Measurements from ENCODE around the gene NHEJ1.

The NHEJ1 gene

DNA sequence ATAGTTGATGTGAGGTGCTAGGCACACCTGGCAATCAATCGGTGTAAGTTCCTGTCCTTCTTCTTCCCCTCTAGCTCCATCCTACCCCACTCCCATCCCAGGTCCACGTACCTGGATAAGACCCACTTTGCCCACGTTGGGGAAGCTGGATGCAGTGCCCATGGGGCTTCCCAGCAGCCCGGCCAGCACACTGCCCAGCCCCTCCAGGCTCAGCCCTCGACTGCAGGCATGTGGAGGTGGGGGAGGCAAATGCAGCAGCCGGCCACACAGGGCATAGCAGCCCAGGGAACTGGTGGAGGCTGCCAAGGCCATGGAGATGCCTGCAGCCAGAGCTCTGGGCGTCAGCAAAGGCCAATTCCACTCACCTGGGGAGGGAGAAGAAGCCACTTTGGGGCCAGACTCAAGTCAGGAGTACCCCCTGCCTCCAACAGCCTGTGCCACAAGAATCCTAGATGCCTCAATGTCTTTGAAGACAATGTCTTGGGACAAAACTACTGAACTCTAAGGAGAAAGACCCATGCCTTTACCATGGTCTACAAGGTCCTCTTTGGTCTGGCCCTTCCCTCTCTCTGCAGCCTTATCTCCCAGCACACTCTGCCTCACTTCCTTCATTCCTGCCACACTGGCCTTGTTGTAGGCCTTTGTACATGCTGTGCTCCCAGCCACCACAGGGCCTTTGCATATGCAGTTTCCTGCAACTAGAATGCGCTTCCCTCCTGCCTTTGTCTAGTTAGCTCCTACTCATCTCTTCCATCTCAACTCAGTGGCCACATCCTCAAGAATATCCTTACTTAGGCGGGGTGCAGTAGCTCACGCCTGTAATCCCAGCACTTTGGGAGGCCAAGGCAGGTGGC lies 4.7 kb upstream of the NHEJ1 start:
- DNase-seq: no peak

DNA sequence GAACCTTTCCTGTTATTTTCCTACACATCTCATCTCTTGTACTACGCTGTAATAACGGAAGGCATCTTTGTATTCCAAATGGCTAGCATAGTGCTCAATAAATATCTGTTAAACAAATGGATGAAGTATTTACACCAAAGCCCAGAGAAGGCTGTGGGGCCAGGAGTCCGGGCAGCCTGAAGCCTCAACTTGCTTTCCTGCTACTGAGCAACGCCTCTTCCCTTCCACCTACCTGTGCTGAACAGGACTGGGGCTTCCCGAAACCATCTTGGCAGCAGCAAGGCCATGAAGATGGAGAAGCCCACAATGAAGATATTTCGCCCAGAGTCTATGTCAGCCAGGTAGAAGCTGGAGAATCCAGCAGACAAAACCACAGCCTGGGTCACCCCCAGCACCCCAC lies 2.5 kb upstream of the NHEJ1 start:
- no peak for DNase-seq

DNA sequence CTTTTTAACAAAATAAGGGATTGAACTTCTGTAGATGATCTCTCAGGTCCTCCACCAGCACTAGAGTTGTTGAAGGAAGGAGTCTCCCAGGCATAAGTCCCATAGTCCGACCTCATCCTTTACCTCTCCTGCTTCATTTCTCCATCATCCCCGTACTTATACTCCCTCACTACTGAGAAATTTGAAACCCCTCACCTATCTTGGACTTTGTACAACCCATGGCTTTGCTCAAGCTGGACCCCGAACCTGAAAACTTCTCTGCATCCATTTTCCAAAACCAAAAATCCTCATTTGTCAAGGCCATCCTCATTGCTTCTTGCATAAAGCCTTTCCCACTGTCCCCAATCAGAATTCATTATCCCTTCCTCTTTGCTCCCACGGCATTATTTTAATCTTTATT lies 482 bp upstream of the NHEJ1 start:
- no peak for DNase-seq

DNA sequence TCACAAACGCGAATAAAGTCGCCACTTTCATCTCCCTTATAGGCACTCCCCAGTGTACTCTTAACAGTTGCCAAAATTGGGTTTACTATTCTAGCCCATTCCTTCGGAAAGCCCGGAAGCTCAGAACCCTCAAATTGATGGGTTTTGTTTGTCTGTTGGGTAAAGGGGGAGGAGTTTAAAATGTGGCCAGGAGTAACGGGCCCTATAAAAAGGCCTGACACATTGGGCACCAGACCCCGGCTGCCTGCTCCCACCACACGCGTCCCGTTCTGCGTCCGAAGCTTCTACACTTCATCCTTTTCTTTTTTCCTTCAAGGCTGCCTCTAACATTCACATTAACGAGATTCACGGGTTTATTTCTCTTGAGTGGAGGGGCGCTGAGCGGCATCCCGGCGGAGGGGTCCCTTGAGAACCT lies 837 bp downstream of the NHEJ1 start:
- DNase-seq: no peak

DNA sequence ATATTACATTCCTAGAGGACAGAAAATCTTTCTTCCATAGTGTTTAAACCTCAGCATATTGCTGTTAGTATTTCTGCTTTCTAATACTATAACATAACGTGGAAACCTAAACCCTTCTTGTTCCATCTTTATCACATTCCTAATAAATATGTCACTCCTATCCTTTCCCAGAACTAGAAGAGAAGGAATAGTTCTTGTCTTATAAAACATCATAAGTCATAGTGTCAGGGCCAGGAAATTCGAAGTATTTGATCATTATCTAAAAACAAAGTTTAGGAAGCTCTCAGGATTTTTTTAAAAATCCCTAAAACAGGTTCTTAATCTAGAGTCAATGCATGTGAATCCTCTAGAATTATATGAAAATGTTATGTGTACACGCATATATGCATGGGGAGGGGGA lies 2.0 kb downstream of the NHEJ1 start:
- no peak for DNase-seq

DNA sequence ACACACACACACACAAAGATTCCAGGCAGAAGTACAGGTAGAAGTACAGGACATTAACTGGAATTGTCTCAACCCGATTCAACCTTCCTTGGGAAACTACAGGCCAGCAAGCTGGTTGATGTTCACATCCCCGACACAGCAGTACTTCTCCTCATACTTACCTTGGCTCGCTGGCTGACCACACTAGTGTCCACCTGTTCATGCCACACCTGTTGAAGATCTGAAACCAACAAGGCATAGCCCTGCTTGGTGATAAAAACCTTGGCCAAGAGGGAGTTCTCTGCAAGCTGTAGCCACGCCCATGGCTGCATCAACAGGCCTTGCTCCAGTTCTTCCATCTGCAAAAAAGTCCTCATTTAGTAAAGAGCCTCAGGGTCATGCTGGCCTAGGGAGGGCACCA lies 2.6 kb downstream of the NHEJ1 start:
- no peak for DNase-seq

DNA sequence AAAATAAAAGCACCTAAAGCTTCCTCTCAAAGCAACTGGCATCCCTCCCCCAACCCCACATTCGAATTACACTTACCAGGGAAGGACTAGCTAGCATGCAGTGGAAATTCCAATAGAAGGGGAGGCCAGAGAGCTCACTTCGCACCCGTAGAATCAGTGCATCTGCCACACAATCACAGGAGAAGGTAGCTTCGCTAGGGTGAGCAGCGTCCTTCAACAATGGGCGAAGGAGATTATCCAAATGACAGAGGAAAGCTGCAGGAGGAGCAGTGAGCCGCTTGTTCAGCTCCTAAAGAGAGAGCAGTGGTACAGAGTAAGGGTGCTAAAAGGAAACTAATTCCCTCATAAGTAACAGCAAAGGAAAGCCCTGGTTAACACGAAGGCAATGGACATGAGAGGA lies 3.2 kb downstream of the NHEJ1 start:
- DNase-seq: no peak

DNA sequence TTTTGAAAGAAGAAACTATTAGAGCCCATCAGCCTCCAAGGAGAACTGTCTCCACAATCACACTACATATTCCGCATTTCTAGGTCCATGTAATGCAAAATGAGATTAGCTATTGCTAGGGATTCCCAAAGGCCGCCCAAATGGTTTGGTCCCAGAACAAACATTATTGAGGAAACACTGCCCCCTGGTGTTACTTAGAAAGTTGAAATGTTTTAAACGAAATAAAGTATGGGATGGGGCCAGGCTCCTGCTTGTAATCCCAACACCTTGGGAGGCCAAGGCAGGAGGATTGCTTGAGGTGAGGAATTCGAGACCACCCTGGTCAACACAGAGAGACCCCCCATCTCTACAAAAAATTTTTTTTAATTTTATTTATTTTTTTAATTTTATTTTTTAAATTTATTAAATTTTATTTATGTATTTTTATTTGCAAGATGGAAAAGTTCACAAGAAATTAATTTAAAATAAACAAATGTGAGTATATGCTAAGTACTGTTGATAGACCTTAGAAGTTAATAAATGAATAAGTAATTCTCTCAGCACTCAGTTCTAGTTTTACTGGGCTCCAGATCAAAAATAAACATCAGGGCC lies 5.5 kb downstream of the NHEJ1 start:
- DNase-seq: peak; percentile 11 to 75

DNA sequence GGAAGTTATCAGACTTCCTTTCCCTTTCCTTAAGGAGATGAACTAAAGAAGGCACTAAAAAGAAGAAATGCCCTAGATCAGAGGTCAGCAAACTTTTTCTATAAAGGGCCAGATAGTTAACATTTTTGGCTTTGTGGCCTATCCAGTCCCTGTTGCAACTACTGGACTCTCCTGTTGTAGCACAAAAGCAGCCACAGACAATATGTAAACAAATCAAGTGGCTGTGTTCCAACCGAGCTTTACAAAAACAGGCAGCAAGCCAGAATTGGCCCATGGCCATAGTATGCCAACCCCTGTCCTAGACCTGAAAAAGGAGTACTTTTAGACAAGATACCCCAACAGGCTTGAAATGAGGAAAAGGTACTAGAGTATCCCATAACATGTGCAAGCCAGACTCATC lies 10.9 kb downstream of the NHEJ1 start:
- no peak for DNase-seq

DNA sequence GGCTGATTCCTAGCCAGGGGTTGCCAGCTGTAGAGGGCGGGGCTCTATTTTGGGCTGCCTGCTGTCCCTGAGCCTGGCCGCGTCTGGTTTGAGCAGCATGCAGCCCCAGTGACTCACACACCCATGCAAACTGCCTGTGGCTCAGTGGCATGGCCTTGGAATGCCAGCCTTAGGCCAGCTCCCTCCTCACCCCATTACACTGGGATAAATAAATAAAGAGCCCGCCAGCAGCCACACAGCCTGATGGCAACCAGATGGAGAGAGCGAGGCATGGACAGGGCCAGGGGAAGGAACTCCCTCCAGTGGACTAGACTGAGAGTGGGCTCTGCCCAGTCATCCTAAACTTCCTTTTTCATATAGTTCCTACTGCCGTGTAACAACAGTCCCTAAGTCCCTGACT lies 18.3 kb downstream of the NHEJ1 start:
- DNase-seq: no peak

DNA sequence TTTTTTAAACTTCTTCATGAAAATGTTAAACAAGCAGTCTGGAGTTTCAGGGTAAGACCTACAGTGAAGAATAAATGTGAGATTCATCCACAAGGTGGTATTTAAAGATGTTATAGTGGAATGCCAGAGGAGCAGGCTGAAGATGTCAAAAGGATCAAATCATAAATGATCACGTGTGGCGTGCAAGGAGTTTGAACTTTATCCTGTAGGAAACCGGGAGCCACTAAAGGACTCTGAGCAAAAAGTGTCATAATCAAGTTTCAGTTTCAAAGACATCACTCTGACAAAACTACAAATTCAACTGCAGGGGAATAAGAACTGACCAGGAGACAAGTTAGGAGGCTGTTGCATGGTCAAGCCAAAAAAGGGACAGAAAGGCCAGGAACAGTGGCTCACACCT lies 19.9 kb downstream of the NHEJ1 start:
- DNase-seq: no peak

DNA sequence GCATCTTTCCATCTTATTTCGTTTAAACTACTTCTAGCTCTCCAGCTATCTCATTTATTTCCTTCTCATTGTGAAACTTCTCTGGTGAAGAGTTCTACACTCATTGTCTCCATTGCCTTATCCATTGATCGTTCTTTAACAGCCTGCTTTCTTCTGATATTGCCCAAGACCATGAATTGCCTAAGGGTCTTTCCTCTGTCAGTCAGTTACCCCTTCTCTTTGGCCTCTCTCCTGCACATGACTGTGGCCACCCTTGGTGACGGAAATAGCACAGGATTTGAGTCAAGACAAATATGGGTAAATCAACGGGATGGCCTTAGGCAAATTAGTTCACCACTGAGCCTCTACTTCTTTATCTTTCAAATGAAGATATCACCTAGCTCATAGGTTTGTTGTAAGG lies 26.6 kb downstream of the NHEJ1 start:
- no peak for DNase-seq

DNA sequence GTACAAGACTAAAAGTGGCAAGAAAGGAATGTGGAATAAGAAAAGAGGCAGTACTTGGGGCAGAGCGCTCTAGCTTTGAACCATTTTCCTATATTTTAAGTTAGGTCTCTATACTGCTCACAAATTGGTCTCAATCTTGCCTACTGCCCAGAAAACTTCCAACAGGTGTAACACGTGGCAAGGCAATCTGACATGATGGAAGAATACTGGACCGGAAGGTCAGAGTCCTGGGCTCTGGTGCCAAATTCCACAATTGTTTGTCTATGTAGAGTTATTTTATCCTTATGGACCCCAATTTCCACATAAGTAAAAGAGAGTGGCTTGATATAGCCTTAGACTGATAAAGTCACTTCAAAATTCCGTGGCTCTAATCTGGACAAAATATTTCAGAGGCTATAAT lies 28.9 kb downstream of the NHEJ1 start:
- no peak for DNase-seq

DNA sequence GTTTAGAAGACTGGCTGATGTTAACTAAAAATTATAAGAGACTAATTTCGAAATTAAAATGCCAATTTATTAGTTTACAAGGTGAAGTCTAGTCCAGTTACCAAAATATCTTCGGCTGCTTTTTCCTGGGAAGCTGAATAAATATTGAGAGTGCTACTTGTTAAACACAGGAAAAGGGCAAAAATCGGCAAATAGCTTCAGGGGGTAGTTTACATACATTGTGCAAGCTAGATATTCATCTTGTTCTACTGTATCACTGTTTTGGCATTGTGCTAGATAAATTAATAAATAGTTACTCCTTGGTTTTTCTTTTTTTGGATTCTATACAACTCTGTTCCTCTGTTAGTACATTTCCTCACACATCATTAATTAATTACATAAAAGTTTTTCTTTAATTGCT lies 29.3 kb downstream of the NHEJ1 start:
- no peak for DNase-seq

DNA sequence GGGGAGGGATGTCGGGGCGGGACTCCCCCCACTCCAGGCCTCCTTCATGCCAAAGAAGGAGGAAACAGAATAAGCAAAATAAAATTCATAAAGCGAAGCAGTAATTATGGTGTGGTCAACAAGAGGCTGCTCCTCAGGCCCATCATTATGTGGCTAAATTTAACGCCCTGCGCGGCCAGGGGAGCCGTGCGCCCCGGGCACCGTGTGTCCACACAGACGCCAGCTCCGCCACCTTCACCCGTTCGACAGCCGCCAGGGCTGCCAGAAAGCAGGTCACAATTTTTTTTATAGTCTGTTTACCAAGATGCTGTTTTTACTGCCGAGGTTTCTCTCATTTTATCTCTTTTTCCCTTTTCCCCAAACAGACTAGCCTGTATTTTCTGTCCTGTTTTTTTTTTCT lies 31.0 kb downstream of the NHEJ1 start:
- no peak for DNase-seq

DNA sequence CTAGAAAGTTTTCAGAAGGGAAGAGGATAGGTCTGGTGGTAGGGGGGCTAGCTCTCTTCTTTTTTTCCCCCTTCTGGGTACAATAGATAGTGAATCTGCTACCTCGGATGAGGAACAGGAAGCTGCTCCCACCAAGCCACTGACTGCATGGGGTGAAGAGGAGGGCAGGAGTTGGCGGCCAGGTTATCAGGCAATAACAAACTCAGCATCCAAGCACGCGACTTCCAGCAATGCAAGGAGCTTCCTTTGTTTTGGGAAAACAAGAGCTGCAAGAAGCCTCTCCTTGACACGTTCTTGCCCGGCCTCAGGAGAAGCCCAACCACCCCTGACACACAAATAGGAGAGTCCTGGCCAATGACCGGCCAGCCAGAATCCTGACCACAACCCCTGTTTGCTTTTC lies 32.2 kb downstream of the NHEJ1 start:
- no peak for DNase-seq

DNA sequence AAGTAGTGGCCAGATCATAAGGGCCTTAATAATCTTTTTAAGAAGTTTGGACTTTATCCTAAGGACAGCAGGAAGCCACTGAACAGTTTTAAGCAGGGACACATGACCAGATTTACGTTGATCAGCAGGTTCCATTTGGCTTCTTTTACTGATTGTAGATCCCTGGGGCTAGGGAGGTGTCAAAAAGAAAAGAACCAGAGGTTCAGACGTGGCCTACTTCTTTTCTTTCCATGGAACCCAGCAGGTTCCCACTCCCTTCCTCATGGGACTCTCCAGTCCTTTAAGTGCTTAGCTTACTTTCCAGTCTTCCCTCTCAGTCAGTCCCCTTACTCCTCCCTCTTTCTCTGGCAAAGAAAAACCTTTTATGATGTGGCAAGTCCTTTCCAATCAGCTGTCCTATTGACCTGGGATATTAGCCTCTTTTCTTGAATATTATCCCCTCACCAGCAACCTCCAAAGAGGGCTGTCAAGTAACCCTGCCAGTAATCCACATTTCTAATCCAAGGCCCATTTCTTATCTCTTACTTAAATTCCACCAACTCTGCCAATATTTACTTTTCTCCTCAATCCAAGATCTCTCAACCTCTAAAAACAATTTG lies 33.5 kb downstream of the NHEJ1 start:
- no peak for DNase-seq

DNA sequence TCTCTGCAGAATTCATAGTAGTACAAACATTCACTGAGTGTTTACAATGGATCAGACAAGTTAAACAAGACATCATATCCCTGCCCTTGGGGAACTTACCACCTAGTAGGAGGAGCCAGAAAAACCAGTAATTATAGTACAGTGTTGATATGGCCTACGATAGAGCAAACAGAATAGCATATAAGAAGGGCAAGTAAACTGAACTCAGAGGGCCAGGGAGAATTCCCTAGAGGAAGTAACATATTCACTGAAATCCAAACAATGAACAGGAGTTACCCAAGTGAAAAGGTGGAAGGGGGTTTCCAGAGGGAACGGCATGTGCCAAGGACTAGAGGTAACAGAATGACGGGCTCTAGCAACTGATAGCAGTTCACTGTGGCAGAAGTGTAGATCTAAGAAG lies 34.1 kb downstream of the NHEJ1 start:
- DNase-seq: no peak

DNA sequence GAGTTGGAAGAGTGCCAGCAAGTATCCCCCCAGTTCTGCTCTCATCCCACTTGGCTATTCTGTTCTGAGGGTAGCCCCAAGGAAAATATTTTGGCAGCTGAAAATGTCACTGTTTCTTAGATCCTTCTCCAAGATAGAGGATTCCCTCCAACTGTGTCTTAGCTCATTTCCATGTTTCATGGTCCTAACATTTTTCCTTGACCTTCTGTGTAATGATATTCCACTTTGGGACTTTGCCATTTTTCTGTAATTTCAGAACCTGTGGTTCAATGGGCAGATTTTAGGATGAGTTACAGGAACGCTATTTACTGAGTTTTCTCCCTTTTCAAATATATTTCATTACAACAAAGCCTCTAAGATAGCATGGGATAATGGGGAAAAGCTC lies 34.7 kb downstream of the NHEJ1 start:
- no peak for DNase-seq

DNA sequence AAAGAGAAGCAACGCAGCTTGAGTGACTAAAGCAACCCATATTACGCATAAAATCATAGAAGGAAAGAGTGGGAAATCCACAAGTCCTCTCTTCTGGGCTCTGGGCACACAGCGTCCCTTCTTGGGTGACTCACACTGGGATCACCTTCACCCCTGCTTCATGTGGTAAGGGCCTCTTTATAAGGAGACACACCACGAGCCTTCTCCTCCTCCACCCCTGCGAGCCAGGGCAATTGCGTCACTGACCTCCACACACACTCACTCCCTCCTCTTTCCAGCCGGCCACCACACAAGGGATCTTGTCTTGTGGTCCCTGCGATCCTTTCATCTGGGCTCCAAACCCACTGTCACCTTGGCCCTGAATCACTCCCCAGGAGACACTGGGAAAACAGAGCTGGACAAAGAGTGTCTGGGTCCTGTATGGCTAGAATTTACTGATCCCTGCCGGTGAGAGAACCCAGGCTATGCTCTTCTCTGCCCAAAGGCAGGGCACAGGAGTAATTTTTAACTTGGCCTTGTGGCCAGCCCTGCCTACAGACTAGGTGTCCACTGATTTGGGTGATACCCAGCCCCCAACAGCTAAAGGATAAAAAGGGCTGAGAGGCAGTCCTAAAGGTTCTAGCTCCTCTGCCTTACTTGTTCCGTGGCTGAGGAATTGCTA lies 35.3 kb downstream of the NHEJ1 start:
- no peak for DNase-seq

DNA sequence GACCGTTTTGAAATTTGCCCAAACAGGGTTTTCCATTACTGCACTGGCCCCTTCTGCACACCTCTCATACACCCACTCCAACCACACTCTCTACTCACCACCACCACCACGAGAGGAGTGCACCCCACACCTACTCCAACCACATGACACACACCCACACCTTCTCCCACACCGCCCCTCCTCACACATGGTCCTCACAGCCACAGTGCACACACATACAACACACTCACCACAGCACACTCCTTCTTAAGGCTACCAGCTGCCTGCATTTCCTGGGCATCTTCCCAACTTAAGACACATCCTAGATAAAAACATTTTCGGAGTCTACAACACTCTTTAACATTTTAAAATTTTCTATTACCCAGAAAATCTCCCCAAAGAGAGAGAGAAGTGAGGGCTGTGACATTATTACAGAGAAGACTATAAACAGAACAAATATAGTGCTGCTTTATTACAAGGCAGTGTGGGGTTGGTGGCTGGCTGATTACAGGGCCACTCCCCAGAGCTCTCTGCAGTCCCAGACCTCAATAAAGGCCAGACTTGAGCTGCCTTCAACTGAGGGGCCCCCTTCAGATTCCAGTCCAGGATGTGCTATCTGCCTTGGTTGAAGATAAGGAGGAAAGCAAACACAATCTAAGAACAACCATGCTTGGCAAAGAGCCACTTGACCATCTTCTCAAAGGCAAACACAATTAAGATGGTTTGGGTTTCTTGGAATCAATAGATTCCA lies 36.1 kb downstream of the NHEJ1 start:
- DNase-seq: peak in 1 of 2 donors; percentile 6

DNA sequence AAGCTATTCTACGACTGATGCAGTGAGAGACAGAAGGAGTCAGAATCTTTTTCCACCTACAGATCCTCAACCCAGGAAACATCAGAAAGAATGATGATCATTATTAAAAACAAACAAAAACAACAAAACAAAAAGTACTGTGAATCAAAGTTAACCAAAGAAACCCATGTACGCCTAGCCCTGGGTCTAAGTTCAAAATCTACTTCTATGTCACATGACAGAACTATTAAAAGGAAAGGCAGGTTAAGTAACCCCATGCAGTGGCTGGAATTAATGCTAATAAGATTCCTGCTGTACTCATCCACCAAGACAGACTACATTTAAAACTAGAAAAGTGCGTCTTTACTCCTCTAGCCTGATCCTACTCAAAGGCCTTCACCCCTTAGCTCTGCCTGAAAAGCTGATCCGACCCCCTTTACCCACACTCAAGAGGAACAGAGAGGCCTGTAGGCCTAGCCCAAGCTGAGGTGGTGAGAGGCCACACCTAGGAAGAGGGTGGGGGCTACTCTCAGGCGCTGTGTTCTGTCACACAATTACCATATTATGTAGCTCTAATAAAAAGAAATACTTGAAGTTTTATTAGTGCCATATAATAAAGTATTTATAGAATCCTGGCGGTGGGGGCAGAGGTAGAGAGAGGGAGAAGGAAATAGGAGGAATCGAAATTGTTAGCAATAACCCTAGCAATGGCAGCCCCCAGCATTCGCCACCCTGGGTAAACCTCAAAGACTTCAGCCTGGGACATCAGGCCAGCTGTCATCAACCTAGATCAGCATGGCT lies 37.1 kb downstream of the NHEJ1 start:
- no peak for DNase-seq
